GM12891 (cell line): ENCODE data around the gene TAF8.

Experiments used
- POLR2A ChIP-seq: IDR thresholded peaks from 2 replicates; pipeline ENCODE4 v1.6.1; 2011; ENCODE audit warnings: low read depth, low read length, control low read depth
- POLR2AphosphoS5 ChIP-seq: IDR thresholded peaks from 2 replicates; pipeline ENCODE4 v1.6.1; 2011; ENCODE audit warnings: low read depth, low read length, control low read depth
- POU2F2 ChIP-seq: IDR thresholded peaks from 2 replicates; pipeline ENCODE4 v1.6.1; 2011; ENCODE audit warnings: low read depth, mild to moderate bottlenecking, control low read depth, low read length, moderate library complexity
- SPI1 ChIP-seq: IDR thresholded peaks from 2 replicates; pipeline ENCODE4 v1.6.1; 2011; ENCODE audit warnings: low read depth, low read length, control low read depth
- TAF1 ChIP-seq: IDR thresholded peaks from 2 replicates; pipeline ENCODE4 v1.6.1; 2011; ENCODE audit warnings: low read depth, low read length, control low read depth

DNA sequence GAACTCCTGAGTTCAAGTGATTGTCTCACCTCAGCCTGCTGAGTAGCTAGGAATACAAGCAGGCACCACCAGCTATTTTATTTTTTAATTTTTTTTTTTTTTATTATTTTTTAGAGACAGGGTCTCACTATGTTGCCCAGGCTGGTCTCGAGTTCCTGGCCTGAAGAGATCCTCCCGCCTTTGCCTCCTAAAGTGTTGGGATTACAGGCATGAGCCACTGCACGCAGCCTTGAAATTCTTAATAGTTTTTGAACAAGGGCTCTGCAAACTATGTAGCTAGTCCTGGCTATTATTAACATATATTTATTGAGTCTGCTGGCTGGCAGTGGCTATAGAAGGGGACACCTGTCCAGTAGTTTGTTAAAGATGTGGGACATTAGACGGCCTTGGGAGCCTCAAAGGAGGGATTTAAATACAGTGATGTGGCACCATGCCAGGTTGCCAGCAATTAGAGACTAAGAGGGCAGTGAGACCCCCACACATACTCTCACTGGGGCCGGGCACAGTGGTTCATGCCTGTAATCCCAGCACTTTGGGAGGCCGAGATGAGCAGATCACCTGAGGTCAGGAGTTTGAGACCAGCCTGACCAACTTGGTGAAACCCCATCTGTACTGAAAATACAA, 21.1 kb upstream of the TAF8 start:
- no peak for TF ChIP-seq POLR2A
- no peak for TF ChIP-seq POLR2AphosphoS5
- no peak for TF ChIP-seq TAF1
- no peak for TF ChIP-seq SPI1
- no peak for TF ChIP-seq POU2F2
